Posterior vena cava (tissue), 2 donors: ENCODE data around the gene DDX56. TPM values are rescaled to one million over a fixed set of nuclear protein-coding genes. Genes with fewer than 3 reads are reported as not detected.

Experiments used
- DNase-seq: peaks from one replicate; pipeline ENCODE4 v3.0.0-alpha.2; 2020; ENCODE audit warnings: low spot score
- intact Hi-C, 2 donors: fragments of 100-400 bp; cut with DNase I; formaldehyde crosslinking; loops; one replicate each; pipeline versions ENCODE4 v1.14.1 to v1.14.2; 2022 to 2023
- total RNA-seq, 2 donors: library from RNA; stranded (reverse); fragmentation: NEBNext Ultra II Directional; extraction: Animal tissue kit (Norgen Biotek cat#: 25700); gene quantifications; one replicate each; pipeline ENCODE4 v1.2.1, GENCODE V29; 2021
- donor health status: DM: yes; HTN: yes; CAD: no.
- donor health status: DM: yes; HTN: yes; CAD: no.

The DDX56 gene
- total RNA-seq, 2 donors from 2014 or later = 33.9 to 40.2 TPM

DNA sequence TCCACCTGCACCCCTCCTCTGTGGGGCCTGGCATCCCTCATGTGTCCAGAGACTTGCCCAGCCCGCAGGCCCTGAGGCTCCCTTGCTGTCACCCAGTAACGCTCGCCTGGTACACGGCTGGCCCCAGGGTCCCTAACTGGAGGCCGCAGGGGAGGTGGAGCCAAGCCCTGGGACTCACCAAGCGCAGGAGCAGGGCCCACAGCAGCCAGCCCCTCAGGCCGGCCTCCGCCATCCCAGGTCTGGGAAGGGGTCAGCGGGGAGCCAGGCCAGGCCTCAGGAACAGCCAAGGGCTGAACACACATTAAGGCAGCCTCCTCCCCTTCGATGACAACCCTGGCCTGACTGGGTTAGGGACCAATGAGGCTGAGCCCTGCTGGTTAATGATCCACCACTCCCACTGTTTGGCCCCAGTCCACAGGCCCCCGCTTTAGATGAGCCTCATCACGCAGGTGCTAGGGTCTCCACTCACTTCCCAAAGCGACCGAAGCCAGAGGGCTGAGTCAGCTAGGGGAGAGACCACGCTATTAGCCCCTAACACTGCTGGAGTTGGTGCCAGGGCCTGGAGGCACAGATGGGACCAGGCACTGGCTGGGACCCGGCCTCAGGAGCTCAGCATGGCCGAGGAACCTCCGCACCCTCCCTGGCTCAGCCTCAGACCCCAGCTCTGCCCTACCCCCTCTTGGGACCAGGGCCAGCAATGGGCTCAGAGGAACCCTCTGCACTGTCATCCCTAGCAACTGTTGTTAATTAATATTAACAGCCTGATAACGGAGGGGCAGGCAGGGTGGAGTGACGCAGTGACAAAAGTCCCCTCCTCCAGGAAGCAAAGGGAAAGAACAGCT is 32.5 kb downstream of the DDX56 start, which contains the start of gene NPC1L1:
Gene NPC1L1 (minus strand): TSS at position 303 of the 842 bp plus-strand sequence. CDS start 71 bp downstream, at position 232.
- DNase-seq = no peak
- intact Hi-C loops = no loop called here

DNA sequence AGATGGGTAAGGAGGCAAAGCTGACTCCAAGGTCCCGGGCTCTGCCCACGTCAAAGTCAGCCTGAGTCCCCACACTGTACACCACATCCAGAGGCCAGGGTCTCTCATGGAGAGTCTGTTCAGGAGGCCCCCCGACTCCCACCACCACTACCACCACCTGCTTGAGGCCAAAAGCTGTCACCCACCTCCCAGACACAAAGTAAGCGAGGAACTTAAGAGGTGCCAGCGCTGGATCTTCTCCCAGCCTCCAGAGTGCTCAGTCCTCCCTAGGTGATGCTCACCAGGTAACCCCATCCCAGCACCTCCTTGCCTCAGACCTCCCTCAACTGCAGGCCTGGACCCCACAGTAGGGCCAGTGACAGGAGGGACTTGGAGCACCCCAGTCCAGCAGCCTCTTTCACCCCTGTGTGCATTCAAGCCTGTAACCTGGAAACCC is 33.1 kb downstream of the DDX56 start:
- no peak for DNase-seq
- intact Hi-C loops = no loop called here

DNA sequence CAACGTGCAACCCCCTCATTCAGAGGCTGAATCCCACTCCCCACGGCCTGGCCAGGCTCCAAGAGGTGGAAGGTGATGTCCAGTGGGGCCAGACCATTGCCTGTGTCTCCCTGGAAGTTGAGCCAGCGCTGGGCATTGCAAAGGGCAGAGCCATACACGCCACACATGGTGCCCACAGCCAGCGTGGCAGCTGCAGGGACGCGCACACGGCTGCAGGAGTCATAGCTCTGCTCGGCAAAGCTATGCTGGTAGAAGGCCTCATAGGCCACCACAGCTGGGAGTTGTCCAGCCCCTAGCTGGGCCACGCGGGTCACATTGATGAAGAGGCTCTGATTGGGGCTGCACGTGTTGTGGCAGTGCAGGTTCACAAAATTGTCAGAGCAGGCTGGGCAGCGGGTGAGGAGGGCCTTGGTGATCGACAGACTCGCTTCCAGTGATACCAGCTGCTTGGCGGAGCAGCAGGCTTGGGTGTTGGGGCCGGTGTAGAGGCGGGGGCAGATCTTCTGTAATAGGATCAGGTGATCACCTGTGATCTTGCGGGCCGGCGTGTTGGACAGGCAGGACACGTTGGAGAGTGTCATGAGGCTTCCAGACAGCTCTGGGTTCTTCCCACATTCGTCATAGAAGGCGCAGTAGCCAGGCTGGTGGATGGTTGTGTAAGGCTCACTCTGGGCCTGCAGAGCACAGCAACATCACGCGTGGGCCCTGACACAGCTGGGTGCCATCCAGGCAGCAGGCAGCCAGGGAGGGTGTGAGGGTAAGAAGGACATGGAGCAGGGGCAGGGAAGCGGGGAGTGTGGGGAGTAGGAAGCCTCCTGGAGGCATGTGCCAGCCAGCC is 33.8 kb downstream of the DDX56 start:
- DNase-seq = no peak
- intact Hi-C loops = no loop called here

DNA sequence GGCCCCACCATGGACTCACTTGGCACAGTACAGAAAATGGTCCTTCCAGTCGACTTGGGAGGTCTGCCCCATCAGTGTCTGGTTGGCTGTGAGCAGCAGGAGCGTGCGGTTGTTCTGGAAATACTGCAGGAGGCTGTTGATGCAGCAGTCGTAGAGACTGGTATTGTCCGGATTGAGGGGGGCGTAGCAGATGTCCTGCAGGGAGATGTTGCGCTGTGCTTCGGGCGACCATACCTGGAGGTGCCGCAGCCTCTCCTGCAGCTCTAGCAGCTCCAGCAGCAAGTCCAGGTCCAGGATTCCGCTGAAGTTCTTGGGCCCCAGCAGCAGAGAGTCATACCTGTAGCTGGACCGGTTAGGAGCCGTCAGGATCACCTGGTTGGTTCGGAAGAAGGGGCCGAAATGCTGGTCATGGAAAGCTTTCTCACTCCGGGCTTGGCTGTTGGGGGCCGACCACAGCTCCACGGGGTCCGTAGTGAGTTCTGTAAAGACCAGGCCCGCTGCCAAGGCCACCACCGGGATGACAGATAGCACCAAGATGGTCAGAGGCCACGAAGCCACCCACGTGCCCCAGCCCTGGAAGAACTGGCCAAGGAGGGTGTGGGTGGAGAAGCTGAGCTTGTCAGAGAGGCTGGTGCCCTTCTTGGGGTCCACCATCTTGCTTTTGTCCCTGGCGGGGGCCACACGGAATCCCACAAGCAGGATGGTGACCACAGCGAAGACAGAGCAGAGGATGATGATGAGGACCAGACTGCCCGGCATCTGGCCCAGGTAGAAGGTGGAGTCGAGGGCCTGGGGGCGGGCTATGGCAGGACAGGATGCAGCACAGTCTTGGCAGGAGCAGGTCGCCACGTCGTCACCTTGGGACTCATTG is 34.7 kb downstream of the DDX56 start:
- no peak for DNase-seq
- intact Hi-C loops = no loop called here

DNA sequence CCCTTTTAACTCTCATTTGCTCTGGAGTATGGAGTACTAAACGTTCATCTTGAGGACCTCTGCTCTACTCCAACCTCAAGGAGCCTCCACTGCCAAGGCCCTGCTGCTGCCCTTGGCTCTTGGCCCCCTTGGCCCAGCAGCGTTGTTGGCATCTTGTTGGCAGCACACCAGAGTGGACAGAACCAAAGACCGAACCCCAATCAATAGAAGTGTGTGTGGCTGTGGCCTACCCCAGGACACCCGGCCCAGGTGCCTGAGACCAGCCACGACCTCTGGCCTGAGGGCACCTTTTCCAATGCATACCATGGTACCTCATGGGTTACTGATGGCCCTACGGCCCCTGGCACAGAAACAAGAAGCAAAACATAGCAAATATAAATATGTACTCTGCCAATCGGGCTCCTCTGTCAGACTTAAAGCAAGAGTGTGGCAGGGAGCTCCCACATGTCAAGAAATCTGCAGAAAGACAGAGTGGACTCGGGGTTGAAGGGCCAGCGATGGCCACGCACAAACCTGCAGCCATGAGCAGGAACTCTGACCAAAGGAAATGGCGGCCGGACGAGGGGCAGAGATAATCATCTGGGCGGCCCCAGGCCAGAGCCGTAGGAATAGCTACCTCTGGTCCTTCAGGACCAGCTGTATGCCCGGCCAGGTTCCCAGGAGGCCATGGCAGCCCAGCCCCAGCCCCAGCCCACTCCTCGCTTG is 35.5 kb downstream of the DDX56 start:
- intact Hi-C loops = no loop called here
- no peak for DNase-seq

DNA sequence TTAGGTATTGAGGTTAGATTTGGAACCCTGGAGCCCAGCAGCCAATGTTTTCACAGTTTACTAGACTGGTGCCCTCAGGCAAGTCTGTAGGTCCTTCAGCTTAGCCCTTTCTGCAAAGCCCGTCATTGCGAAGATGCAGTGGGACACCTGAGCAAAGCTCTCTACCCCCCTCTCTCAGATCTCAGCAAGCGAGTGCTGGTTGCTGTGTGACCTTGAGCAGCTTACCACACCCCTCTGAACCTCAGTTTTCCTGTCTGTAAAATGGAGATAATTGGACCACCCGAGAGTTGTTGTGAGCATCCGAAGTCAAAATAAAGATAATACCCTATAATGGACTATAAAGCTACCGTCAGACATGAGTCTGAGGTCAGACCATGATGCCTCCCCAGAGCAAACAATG is 36.3 kb downstream of the DDX56 start:
- intact Hi-C loops = no loop called here
- no peak for DNase-seq

DNA sequence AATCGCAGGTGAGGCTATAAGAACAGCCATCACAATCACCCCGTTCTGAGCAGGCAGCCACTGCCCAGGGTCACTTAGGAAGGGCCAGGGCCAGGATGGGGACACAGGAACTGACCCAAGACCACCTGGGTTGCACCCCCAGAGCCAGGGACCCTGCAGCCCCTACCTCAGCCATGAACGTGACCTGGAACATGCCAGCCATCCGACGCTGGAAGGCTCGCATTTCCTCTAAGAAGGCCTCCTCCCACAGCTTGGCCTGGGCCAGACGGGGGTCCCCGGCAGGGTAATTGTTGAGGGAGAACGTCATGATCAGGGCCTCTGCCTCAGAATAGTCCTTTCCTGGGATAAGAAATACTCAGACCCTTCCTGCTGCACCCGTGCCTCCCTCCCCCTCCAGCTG is 37.6 kb downstream of the DDX56 start:
- intact Hi-C loops = no loop called here
- no peak for DNase-seq

DNA sequence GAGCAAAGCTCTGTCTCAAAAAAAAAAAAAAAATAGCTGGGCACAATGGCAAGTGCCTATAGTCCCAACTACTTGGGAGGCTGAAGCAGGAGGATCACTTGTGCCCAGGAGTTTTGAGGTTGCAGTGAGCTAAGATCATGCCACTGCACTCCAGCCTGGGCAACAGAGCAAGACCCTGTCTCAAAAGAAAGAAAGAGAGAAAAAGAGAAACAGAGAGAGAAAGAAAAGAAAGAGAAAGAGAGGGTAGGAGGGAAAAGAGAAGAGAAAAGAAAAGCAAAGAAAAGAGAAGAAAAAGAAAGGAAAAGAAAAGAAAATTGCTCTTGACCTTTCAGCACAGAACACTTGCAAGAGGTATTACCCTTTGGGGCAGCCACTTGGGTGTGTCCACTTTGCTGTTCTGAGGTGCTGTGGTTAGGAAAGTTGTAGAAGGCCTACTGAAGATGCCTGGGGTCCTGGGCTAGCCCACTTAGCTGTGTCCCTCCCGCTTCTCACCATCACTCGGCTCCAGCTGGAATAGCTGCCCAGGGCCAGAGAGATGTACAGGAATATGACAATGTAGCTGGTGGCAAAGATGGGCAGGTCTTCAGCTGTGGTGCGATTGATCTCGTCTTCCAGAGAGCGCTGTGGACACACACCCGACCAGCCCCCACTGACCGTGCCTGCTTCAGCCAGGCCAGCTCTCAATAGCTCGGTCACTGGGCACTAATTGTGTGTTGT is 38.2 kb downstream of the DDX56 start:
- DNase-seq = no peak
- intact Hi-C loops = no loop called here

DNA sequence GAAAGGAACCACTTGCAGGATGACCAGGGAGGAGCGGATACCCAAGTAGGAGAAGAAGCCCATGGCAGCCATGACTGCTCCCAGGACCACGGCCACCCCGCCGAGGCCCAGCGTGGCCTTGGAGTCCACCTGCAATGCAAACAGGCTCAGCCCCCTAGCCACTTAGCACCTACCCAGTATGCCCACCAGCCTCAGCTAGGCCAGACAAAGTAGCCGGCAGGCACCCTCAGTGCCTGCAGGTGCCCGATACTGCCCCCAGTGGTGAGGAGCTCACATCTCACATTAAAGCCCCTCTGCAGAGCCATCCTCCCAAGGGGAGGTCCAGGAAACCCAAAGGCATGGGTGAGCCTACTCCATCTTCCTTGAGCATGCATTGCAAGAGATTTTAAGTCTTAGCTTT is 39.2 kb downstream of the DDX56 start:
- intact Hi-C loops = no loop called here

DNA sequence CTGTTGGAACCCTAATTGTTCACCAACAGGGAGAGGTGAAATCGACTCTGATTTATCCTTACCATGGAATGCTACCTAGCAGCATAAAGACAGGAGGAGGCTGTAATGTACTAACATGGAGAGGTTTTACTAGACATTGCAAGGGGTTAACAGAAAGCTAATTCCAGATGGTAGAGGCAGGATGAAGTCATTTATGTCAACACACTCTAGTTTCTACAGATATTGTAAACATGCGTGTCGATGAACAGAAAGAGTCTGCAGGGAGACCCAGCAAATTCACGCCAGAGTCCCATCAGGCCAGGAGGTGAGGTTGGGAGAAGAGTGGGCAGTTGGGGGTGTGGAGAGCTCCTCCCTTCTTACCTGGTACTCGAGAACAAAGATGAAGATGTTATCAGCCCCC is 39.6 kb downstream of the DDX56 start:
- intact Hi-C loops = no loop called here
- DNase-seq = no peak

More for the DNA sequence above, 39.2 kb downstream of the DDX56 start:
- DNase-seq = no peak

DNA sequence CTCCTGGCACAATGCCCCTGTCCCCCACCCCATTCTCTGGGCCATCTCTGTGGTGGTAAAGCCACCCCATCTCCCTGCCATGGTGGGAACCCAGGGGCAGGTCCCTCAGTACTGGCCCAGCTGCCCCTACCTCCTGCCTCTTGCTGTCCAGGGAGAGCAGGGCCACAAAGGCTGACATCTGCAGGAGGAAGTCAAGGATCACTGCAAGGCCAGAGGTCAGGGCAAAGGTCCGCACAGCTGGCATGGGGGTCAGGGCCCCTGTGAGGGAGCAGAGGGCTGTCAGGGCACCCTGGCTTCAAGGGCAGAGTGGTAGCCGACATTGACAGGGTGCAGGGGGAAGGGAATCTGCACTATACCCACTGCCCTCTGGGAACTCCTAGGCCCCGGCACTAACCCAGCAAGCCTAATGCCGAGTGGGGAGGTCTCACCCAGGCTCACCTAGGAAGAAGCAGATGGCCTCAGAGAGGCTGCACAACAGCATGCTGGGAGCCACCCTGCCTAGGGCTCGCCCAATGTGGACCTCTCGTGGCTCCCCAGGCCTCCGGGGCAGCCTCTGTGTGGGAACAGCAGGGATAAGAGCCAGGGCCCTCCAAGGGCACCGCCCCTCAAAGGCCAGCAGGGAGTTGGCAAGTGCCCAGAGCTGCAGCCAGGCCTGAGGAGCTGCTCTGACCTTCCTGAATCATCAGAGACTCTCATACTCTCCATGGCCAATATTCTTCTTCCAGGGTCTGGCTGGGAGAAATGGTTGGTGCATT is 40.2 kb downstream of the DDX56 start:
- DNase-seq = no peak
- intact Hi-C loops = no loop called here

DNA sequence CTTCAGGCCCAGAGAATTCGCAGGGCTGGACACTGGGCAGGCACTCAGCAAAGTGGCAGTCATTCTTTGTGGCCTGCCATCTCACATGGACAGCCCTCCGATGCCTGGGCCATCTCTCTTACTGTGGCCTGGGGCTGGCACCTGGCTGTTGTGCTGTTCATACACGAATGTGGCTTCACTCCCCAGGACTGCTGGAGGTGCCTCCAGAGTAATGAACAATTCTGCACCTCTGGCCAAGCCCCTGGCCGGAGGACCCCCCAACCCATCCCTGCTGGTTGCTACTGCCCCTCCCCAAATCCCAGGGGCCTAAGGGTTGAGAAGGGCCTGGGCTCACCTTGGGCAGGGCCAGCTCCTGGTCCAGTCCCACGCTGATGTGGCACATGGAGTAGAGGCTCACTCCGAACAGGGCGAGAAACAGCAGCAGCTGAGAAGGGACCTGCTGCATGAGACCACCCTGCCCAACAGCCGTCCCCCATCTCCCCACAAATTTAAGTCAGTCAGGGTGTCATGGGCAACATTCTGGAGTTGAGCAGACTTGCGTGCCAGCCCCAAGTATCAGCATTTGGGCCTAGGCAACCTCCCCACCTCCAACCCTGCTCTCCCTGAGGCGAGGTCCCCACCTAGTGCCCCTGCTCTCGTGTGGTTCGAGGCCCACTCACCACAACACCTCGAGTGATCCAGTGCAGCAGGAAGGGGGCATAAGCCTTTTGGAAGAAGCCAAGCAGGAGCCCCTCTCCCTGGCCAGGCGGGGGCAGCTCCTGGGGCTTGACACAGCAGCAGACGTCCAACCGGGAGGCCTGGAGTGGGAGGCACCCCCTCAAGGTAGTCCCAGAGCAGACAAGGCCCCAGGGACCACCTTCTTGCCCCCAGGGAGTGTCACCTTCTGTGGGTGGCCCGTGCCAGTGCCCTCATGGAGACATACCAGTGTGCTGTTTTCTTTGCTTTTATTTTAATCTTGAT is 42.0 kb downstream of the DDX56 start:
- DNase-seq = no peak
- intact Hi-C loops = no loop called here

DNA sequence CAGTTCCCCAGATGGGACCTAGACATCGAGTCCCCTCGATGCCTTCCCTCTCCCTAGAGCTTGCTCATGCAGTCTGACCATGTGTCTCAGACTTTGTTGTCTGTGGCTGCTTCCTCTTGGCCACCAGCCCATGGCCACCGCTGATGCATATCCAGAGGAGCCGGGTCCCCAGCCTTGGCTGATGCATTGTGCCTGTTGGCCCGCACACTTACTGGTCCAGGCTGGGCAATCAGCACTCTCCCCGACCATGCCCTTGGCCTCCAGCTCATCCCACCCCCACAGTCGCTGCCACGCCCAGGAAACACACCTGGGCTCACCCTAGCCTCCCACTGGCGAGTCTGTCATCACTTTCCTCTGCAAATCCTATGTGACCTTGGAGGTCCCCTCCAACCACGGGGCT is 42.7 kb downstream of the DDX56 start:
- intact Hi-C loops = no loop called here
- DNase-seq = no peak

DNA sequence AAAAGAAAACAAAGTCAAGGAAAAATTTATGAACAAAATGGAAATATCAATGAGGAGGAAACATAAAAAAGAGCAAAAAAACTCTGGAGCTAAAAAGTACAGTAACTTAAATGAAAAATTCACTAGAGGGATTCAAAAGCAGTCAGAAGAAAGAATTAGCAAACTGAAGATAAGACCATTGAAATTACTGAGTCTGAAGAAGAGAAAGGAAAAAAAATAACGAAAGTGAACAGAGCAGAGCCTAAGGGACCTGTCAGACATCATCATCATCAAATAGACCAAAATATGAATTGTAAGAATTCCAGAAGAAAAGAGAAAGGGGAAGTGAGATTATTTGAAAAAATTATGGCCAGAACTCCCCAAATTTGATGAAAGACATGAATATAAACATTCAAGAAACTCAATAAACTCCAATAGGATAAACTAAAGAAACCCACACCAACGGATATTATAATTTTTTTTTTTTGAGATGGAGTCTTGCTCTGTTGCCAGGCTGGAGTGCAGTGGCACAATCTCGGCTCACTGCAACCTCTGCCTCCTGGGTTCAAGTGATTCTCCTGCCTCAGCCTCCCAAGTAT is 48.8 kb downstream of the DDX56 start:
- no peak for DNase-seq
- intact Hi-C loops = no loop called here

DNA sequence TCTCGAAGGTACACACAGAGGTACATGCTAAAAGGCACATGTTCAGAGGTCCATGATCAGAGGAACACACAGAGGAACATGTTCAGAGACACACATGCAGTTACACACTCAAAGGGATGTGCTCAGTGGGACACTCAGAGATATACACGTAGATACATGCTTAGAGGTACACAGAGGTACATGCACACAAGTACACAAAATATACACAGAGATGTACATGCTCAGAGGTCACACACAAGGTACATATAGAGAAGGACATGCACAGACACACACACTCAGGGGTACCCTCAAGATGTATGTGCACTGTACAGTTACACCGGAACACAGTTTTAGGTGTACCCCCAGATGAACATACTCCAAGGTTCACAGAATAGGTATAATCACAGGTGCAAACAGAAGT is 51.4 kb downstream of the DDX56 start:
- DNase-seq = no peak
- intact Hi-C loops = no loop called here
